GOT3 (cell line): Measurements from ENCODE around the gene PER3.

Experiments
- DNase-seq: peaks from one replicate; lab custom pipeline; 2025; ENCODE audit warnings: mixed read lengths; lab: John Stamatoyannopoulos, UW

PER3 gene

DNA sequence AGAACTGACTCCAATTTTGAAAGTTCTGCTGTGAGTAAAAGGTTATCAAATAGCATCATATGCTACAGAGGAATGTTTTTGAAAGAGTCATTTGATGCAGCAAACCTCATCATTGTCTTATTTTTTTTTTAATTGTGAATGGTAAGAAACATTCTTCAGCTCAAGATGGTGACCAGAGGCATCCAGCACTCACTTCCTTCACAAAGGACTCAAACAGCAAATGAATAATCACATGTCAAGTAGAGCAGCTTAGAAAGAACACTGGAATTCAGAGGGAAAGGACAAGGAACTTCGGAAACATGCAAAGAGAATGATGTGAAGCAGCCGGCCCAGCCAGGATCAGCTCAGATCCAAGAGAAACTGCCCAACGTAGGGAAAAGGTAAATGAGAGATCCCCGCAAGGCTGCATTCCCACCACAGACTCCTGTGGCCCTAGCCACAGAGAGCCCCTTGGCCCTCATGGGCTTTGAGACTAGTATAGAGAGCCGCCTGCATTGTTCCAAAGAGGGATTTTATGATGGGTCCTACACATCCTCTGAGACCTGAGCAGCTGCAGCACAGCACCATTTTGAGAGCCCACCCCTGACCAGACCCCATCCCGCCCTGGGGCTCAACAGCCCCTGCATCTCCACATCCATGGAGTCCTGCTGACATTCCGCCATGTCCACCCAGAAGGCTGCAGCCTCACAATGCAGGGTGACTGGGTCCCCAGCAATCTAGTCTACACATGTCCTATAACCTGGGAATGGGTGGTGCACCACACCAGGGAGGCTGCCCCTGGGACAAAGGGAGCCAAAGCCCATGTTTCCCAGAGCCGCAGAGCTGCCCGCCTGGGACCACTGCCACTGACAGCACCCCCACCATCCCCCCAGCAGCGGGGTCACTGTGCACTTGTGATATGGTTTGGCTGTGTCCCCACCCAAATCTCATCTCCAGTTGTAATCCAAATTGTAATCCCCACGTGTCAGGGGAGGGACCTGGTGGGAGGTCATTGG, 90.0 kb downstream of the PER3 start:
- DNase-seq, result no peak

DNA sequence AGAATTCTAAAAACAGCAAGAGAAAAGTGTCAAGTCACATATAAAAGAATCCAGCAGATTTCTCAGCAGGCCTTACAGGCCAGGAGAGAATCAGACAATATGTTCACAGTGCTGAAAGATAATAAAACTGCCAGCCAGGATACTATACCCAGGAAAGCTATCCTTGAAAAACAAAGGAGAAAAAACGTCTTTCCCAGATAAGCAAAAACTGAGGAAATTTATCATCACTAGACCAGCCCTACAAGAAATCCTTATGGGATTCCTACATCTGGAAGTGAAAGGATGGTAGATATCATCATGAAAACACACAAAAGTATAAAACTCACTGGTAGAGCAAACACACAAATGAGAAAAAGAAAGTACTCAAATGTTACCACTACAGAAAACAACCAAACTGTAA, 93.9 kb downstream of the PER3 start:
- DNase-seq, result no peak

DNA sequence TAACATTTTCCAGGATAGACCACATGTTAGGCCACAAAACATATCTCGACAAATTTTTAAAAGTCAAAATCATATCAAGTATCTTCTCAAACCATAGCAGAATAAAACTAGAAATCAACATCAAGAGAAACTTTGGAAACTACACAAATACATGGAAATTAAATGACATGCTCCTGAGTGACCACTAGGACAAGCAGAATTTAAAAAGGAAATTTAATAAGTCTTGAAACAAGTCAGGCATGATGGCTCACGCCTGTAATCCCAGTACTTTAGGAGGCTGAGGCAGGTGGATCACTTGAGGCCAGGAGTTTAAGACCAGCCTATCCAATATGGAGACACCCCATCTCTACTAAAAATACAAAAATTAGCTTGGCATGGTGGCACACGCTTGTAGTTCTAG, 95.1 kb downstream of the PER3 start:
- no peak for DNase-seq

DNA sequence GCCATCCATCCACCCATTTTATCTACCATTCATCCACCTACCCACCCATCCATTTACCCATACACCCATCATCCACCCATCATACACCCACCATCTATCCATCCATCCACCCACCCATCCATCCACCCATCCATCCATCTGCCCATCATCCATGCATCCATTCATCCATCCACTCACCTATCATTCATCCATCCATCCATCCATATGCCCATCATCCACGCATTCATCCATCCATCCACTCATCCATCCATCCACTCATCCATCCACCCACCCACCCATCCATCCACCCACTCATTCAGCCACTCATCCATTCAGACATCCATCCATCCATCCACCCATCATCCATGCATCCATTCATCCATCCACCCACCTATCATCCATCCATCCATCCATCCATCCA, 100.7 kb downstream of the PER3 start:
- no peak for DNase-seq

DNA sequence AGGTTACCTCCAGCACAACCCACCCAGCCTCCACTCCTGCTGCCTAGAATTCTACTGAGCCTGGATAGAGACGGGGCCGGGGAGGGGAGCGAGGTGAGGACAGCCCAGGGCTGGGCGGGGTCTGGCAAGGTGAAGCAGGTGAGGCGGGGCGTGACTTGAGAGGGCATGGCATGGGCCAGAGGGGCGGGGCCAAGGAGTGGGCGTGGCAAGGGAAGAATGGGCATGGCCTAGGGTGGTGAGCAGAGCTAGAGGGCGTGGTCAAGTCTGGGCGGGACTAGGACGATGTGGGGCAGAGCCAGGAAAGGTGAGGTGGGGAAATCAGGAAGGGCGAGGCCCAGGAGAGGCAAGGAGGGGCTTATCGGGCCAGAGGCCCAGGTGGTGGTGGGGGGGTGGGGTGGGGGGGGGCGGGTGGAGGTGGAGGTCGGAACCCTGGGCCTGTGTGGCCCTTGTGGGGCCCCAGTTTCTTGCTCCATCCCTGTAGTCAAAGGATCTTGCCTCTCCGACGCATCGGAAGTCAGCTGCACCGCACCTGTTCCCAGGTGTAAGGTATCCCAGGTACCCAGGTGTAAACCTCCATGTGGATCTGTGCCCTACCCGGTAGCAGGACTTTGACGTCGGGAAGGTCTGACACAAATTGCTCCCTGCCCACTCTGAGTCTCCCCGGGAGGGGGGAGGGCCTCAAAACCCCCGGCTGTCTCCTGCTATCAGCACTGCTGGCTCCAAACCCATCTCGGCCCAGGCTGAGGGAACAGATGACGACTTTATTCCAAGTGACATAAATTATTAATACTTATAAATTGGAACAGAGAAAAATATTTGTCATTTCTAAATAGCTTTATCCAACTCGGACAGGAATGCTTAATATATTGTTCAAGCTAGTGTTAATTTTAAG, 101.7 kb downstream of the PER3 start:
- DNase-seq, result no peak

DNA sequence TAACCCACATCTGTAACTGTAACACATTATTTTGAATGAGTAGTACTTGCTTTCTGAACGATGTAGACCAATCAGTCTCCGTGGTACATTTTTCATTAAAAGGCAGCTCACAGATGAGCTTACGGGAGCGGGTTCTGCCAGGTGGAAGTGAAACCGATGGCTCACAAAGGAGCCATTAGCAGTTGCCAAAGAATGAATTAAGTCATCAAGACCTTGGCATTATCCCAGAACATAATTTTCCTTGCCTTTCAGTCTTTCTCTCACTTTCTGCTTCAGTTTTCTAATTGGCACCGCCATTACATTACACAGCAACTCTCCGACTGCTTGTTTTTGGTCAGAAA, 102.3 kb downstream of the PER3 start:
- DNase-seq, result no peak

DNA sequence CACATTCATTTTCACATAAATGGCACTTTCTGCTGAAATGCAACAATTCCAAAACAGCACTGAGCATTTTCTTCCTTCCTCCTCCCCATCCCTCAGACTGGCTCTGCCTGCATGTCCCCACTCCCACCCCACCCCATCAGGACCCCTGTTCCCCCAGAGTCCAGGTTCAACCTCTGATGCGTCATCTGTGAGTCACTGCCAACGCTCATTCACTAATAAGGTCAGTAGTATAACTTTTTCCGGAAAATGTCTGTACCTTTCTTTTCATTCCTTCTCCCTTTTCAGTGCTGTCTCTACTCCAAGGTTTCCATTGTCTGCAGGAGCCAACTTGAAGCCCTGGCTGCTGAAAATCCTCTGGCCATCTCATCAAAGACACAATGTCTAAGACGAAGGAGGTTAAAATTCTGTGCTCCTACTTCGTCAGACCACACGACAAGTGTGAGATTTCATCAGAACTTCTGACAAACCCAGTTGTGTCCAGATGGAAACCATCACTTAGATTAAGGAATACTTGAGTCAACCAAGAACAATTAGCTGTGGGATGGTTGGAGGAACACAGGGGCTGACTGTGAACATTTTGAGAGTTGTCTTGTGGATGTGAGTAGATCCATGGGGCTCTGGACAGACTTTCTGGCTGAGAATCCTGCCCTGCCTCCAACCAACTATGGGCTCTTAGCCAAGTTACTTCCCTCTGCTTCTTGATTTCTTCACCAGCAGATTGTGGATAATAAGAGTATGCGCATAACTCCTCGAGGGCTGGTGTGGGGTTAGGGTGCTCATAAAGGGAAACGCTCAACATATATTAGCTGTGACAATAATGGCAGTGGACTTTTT, 104.4 kb downstream of the PER3 start:
- no peak for DNase-seq

DNA sequence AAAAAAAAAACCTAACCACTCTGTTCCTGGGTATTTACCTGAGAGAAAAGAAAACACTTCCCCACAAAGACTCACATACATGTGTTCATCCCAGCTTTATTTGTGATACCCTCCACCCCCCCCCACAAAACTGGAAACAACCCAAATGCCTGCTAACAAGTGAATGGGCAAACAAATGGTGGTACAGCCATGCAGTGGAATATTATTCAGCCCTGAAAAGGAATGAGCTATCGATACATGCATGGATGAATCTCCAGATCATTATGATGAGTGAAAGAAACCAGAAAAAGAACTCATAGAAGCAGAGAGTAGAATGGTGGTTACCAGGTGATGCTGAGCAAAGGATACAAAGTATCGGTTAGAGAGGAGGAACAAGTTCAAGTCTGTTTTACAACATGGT, 106.8 kb downstream of the PER3 start:
- no peak for DNase-seq

DNA sequence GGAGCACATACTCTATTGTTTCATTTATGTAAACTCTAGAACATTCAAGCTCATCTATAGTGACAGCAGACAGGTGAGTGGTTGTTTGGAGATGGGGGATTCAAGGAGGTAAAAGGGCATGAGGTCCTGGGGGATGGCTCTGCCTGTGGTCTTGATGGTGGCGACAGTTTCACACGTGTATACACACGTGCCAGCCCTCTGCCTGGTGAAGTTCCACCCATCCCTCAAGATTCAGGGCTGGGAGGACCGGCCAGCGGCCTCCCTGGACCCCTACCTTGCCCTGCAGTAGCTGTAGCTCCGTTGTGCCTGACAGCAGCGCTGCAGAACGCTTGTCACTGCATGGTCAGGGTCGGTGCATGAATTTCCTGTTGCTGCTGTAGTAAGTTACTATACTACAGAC, 107.7 kb downstream of the PER3 start:
- no peak for DNase-seq

DNA sequence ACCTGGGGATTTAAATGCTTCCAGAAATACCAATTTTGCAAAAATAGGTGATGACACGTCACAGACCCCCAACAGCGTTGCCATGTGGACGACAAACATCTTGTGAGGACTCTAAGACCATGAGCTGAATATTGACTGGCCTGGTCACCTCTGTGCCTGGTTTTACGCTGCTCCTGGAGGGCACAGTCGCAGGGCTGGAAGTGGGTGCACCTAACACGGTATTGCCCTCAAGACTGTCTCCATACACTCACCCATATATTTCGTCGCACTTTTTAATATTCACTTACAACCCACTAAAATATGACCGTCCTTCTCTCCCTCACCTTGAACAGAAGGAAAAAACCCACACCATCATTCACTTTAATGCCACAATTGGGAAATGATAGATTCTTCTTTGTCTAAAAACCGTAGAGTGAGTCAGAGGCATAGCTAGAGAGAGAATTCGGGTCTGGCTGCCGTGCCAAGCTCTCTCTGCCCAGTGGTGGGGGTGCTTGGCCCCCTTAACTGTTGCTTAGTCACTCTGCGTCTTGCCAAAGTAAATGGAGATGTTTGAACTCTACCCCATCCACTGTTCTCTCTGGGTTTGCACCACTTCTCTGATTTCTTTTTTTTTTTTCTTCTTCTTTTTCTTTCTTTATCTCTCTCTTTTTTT, 109.6 kb downstream of the PER3 start:
- DNase-seq, result peak; percentile 52
